Spinal cord (tissue), 10 donors: ENCODE measurements around the gene AVL9. TPM values are rescaled to one million over a fixed set of nuclear protein-coding genes. Genes with fewer than 3 reads are reported as not detected.

Source experiments
- DNase-seq, 6 donors: peaks; one replicate each; pipeline versions ENCODE4 v3.0.0 to v3.0.0-alpha.2; 2013 to 2015; ENCODE audit warnings: low spot score in 6 of 6, low read depth in 4 of 6
- H3K27ac ChIP-seq: one replicate; pipeline ENCODE4 v1.5.1; 2013; ENCODE audit warnings: low read depth, low read length, control low read depth
- H3K27me3 ChIP-seq: one replicate; pipeline ENCODE4 v1.6.1; 2013; ENCODE audit warnings: low read length; ENCODE audit not compliant: control insufficient read depth, insufficient read depth
- H3K36me3 ChIP-seq: one replicate; pipeline ENCODE4 v1.6.1; 2013; ENCODE audit warnings: low read length; ENCODE audit not compliant: control insufficient read depth, insufficient read depth
- H3K4me1 ChIP-seq: one replicate; pipeline ENCODE4 v1.6.1; 2013; ENCODE audit warnings: low read length; ENCODE audit not compliant: control insufficient read depth, insufficient read depth
- H3K4me3 ChIP-seq: one replicate; pipeline ENCODE4 v1.5.1; 2013; ENCODE audit warnings: low read depth, low read length, control low read depth
- H3K9me3 ChIP-seq: one replicate; pipeline ENCODE4 v1.6.1; 2013; ENCODE audit warnings: low read length; ENCODE audit not compliant: control insufficient read depth, insufficient read depth
- WGBS: methylation state at CpG from one replicate; pipeline ENCODE4 v1.1.5; 2013; ENCODE audit warnings: missing lambda C conversion rate; ENCODE audit not compliant: insufficient coverage; 5-methylcytosine and 5-hydroxymethylcytosine counted together
- polyA plus RNA-seq, 2 donors: library from polyadenylated mRNA; unstranded; fragments of 120-200 nt; gene quantifications; one replicate each; pipeline ENCODE4 v1.2.1, GENCODE V29; 2013; ENCODE audit not compliant: insufficient read length in 2 of 2
- total RNA-seq, 2 donors: library from RNA; depleted of rRNA in 1 of 2; stranded (reverse); fragments of 120-200 nt in 1 of 2; fragments of >200 nt in 1 of 2; gene quantifications; one replicate each; pipeline versions ENCODE4 v1.2.3 to v1.2.4, GENCODE V29; 2013 to 2014
- donor health status: healthy.

The AVL9 gene
- total and polyA plus RNA-seq, 4 donors: 30.4 to 56.8 (median 33.5) TPM

DNA sequence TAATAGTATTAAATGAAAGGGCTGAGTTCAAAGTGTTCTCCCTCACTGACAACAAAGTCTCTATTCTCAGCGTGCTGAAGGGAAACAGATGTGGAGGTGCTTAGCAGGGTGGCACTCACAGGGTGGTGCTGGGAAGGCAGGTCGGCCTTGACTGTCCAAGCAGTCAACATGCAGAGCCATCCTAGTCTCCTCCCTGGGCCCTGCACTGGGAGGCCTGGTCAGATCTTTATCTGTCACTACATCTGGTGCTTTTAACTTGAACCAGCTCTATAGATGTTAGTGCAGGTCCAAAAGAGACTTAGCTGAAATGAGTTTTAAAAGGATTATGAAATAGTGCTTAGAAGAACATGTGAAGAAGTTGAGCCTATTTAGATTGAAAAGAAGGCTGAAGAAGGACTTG is 82.1 kb downstream of the AVL9 start:
- no peak for DNase-seq
- Histone ChIP-seq H3K27ac (no peak overlapping the region), H3K27me3 (no peaks in the 10 kb centered on the region), H3K9me3 (no peaks in the 10 kb centered on the region), H3K4me1 (no peaks in the 10 kb centered on the region), H3K4me3 (no peak overlapping the region), H3K36me3 (peaks cover 19% of the 10 kb centered on the region)
- no CpG with 5 or more reads among the region's 2 CpGs for WGBS

DNA sequence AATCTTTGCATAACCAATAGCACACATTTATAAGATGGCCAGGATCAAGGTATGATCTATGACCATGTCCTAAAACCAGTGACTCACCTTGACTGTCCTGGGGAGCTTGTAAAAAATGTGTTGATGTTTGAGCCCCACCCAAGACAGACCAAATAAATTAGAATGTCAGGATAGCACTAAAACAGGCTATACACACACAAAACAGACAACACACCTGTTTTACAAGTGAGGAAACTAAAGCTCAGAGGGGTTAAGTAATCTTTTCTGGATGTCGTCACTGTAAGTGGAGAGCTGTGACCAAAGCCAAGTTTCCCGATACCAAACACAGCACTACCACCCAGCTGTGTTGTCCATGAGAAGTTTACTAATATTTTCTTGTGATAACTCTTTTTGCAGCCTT is 84.5 kb downstream of the AVL9 start:
- no peak for DNase-seq
- H3K9me3 ChIP-seq: no peaks in the 10 kb centered on the region
- no peaks in the 10 kb centered on the region for H3K4me1 ChIP-seq
- WGBS: no CpG with 5 or more reads among the region's 2 CpGs
- no peak overlapping the region for H3K4me3 ChIP-seq
- no peak overlapping the region for H3K27ac ChIP-seq
- peaks cover 25% of the 10 kb centered on the region for H3K36me3 ChIP-seq
- H3K27me3 ChIP-seq: no peaks in the 10 kb centered on the region

DNA sequence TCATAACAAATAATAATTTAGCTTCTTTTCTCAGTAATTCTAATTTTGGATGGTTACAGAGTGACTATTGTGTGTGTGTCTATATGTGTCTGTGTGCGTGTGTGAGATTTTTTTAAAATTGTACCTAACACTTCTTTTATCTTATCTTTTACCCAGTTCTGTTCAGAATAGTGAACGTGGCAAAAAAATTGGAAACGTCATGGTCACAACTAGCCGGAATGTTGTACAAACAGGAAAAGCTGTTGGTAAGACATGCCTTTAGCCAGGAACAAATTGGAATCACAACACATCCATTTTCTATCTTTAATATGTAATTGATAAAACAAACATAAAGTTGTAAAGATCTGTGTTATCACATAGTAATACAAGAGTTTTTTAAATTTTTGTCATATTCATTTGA is 85.4 kb downstream of the AVL9 start:
- H3K9me3 ChIP-seq: no peaks in the 10 kb centered on the region
- no peak for DNase-seq
- no peak overlapping the region for H3K4me3 ChIP-seq
- H3K36me3 ChIP-seq: peaks cover 25% of the 10 kb centered on the region
- no peak overlapping the region for H3K27ac ChIP-seq
- no peaks in the 10 kb centered on the region for H3K27me3 ChIP-seq
- WGBS: no CpG with 5 or more reads among the region's 4 CpGs
- no peaks in the 10 kb centered on the region for H3K4me1 ChIP-seq

DNA sequence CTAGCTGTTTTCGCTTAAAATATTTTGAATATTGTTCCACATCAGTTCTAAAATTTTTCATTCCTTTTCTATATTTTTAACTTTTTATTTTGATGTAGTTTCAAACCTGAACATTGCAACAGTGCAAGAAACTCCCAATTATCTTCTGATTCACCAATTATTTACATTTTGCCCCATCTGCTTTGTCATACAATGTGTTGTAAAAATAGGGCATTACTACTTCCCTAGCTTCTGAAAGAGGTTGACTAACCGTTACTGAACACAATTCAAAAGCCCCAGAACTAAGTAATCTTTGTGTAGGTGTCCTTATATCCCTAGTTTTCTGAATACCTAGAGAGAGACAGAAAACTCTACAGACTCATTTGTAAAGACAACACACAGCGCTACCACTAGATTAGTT is 86.7 kb downstream of the AVL9 start:
- Histone ChIP-seq H3K4me3 (no peak overlapping the region), H3K9me3 (no peaks in the 10 kb centered on the region), H3K4me1 (peaks cover 4% of the 10 kb centered on the region), H3K36me3 (peaks cover 25% of the 10 kb centered on the region), H3K27ac (no peak overlapping the region), H3K27me3 (no peaks in the 10 kb centered on the region)
- WGBS: no CpG with 5 or more reads among the region's 3 CpGs
- no peak for DNase-seq

DNA sequence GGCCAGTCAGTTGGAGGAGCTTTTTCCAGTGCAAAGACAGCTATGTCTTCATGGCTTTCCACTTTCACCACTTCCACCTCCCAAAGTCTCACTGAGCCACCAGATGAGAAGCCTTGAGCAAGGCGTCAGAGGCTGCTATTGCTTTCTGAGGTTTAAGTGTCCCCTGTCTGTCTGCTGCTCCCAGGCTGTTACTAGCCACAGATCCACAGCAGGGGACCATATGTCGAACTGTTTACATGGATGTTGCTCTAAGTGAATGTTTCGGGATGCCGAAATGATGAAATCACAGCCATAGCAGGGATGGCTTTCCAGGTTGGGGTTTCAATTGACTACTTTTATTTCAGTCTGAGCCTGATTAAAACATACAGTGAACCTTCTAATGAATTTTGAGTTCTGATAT is 88.5 kb downstream of the AVL9 start:
- H3K9me3 ChIP-seq: no peaks in the 10 kb centered on the region
- H3K27me3 ChIP-seq: no peaks in the 10 kb centered on the region
- peaks cover 24% of the 10 kb centered on the region for H3K36me3 ChIP-seq
- no peak overlapping the region for H3K27ac ChIP-seq
- WGBS: 100% methylated on average over 1 of the region's 4 CpGs
- no peak overlapping the region for H3K4me3 ChIP-seq
- H3K4me1 ChIP-seq: peaks cover 4% of the 10 kb centered on the region
- DNase-seq: no peak

DNA sequence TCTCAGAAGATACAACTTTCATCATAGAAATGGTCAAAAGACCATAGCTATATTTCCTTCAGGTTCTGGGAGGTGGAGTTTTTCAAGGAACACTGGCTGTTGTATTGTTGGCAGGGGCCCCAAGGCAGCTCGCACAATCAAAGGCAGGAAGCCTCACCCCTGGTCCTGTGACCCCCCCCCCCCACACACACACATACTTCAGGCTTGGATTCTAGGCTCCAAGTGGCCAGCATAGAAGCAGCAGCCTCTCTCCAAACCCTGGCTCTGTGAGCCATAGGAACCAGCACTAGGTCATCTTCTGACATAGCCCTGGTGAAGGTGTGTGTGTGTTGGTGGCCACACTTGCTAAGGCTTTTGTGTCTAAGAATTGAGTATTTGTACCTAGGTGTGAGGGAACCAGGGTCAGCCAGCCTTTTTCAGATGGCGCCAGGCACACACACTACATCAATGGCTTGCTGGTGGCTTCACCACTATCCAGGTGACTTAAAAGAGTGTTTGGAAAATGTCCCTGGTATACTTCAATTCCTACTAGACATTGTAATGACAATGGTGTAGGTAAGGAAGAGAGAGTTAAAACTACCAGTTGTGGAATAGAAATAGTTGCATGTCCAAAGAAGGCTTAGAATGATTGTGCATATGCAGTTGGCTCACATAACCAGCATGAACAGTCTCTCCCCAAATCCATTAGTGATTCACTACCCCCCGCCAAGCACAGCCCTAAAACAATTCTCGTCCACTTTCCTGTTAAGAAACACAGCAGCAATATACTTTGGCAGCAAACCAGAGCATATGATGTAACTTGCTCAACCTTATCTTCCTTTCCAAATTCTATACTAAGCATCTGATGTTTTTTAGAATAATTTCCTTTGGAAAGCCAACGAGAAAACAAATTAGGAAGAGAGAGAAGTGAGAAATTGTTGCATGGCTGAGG is 91.3 kb downstream of the AVL9 start:
- no peaks in the 10 kb centered on the region for H3K9me3 ChIP-seq
- peaks cover 11% of the 10 kb centered on the region for H3K4me1 ChIP-seq
- no peaks in the 10 kb centered on the region for H3K27me3 ChIP-seq
- H3K4me3 ChIP-seq: no peak overlapping the region
- H3K36me3 ChIP-seq: peaks cover 32% of the 10 kb centered on the region
- H3K27ac ChIP-seq: peak overlapping the region; percentile 53
- WGBS: 55% methylated on average over 3 of the region's 5 CpGs
- peak in 1 of 6 donors; percentile 76 for DNase-seq

DNA sequence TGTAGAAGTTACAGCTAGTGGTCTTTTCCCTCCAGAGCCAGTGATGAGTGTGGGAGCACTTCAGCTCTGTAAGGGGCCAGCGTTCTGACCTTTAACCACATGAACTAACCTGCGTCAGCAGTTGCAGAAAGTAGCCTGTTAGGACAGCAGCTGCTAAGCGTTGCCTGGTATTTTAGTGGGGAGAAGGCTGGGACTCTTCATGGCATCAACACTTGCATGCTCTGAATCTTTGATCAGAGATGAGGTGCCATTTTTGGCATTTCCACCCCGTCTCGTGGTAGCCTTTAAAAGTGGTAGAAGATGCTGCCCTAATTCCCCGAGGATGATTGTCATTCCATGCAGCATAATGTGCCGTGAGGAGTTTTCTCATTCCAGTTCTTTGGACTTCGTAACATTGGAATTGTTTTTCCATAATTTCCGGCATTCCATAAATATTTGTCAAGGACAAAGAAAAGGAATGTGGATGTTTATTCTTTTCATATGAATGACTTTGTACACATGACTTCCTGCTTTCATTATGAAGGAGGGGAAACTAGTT is 92.2 kb downstream of the AVL9 start:
- peak in 1 of 6 donors; percentile 18 for DNase-seq
- Histone ChIP-seq H3K27me3 (no peaks in the 10 kb centered on the region), H3K36me3 (peaks cover 29% of the 10 kb centered on the region), H3K9me3 (no peaks in the 10 kb centered on the region), H3K27ac (peak overlapping the region; percentile 53), H3K4me3 (no peak overlapping the region), H3K4me1 (peaks cover 11% of the 10 kb centered on the region)
- WGBS: 64% methylated on average over 7 of the region's 9 CpGs

DNA sequence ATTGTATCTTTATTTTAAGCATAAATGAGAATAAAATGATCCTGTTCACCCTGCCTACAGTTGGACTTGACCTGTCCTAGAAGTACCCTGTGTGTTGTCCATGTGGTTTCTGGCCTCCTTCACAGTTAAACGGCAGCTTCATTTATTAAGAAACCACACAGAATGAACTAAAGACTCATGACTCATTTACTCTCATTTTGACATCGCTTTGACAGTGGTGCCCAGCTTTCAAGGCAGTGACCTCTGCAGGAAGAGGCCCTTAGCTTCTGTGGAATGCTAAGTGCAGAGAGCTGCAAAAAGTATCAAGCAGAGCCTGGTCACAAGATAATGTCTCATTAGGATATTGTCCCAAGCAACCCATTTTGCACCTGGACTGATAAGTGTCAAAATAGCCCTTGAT is 93.4 kb downstream of the AVL9 start:
- Histone ChIP-seq H3K27ac (peak overlapping the region; percentile 21), H3K27me3 (no peaks in the 10 kb centered on the region), H3K9me3 (no peaks in the 10 kb centered on the region), H3K4me3 (no peak overlapping the region), H3K4me1 (peaks cover 11% of the 10 kb centered on the region), H3K36me3 (peaks cover 24% of the 10 kb centered on the region)
- WGBS: 100% methylated on average over 2 of the region's 2 CpGs
- no peak for DNase-seq

DNA sequence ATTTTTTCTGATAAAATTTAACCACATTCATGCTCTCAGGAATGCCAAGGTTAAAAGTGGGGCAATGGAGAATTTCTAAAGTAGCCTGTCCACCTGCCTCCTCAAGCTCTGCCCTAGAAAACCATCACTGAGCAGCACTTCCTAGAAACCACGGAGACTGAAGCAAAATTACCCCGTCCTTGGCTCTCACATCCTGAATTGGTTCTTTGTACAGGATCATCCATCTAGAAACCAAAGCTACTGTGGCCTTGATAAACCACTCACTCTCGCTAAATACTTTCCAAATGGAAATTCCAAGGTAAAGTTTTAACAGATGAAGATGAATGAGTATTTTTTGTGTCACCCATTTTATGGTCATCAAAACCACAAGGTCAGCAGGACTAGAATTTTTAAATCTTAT is 96.6 kb downstream of the AVL9 start:
- H3K4me1 ChIP-seq: peaks cover 7% of the 10 kb centered on the region
- no peak overlapping the region for H3K4me3 ChIP-seq
- DNase-seq: peak in 2 of 6 donors; percentile 15 to 23
- peaks cover 10% of the 10 kb centered on the region for H3K36me3 ChIP-seq
- 46% methylated on average over 2 of the region's 3 CpGs for WGBS
- H3K27me3 ChIP-seq: no peaks in the 10 kb centered on the region
- H3K9me3 ChIP-seq: no peaks in the 10 kb centered on the region
- H3K27ac ChIP-seq: no peak overlapping the region

DNA sequence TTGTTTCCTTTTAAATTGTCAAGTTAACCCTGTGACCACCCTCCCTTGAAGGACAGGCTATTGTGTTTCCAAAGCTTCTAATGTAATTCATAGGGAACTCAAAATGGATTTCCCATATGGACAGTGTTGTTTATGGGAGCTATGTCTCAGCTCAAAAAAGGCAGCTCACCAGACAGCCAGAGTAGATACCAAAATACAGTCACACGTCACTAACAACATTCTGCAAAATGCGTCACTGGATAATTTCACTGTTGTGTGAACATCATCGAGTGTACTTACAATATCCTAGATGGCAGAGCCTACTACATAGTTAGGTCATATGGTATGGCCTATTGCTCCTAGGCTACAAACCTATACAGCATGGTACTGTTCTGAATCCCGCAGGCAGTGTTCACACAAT is 97.4 kb downstream of the AVL9 start:
- DNase-seq: no peak
- H3K27ac ChIP-seq: no peak overlapping the region
- no peaks in the 10 kb centered on the region for H3K27me3 ChIP-seq
- H3K9me3 ChIP-seq: no peaks in the 10 kb centered on the region
- H3K4me3 ChIP-seq: no peak overlapping the region
- H3K36me3 ChIP-seq: peaks cover 10% of the 10 kb centered on the region
- H3K4me1 ChIP-seq: peaks cover 7% of the 10 kb centered on the region
- WGBS: no CpG with 5 or more reads among the region's 4 CpGs
